ENCODE results near the gene PEX14.

PEX14 gene

GRCh38 chr1:10528066-10529014 is 53.6 kb downstream of the PEX14 start:
- H3K4me3 ChIP-seq (replicated peaks; ENCODE audit: insufficient read depth, low read length): no peak overlapping the region
- H3K27me3 ChIP-seq (ENCODE audit: insufficient read depth, poor library complexity, severe bottlenecking): no peaks in the 10 kb centered on the region
- TF ChIP-seq POLR2AphosphoS5 (IDR thresholded peaks at IDR 0.05; ENCODE audit: low read depth): no peak
- TF ChIP-seq SPI1 (IDR thresholded peaks at IDR 0.05; ENCODE audit: borderline replicate concordance, low read depth): no peak
- no peak for TF ChIP-seq REST (IDR thresholded peaks at IDR 0.05; ENCODE audit: insufficient replicate concordance, low read depth)
- TF ChIP-seq CTCF (IDR thresholded peaks at IDR 0.05; ENCODE audit: insufficient read depth, low read length): no peak
- TF ChIP-seq GABPA (IDR thresholded peaks at IDR 0.05; ENCODE audit: low read depth): no peak
- no peak overlapping the region for H3K27ac ChIP-seq (replicated peaks)
- DNase-seq (ENCODE audit: low read depth in 1 of 2, low spot score in 1 of 2): no peak

GRCh38 chr1:10529091-10529490 is 54.3 kb downstream of the PEX14 start:
- Histone ChIP-seq H3K4me3 (replicated peaks; ENCODE audit: insufficient read depth, low read length) (no peak overlapping the region), H3K27me3 (ENCODE audit: insufficient read depth, poor library complexity, severe bottlenecking) (no peaks in the 10 kb centered on the region), H3K27ac (replicated peaks) (no peak overlapping the region)
- TF ChIP-seq CTCF (IDR thresholded peaks at IDR 0.05; ENCODE audit: insufficient read depth, low read length) (no peak), SPI1 (IDR thresholded peaks at IDR 0.05; ENCODE audit: borderline replicate concordance, low read depth) (no peak), REST (IDR thresholded peaks at IDR 0.05; ENCODE audit: insufficient replicate concordance, low read depth) (no peak), GABPA (IDR thresholded peaks at IDR 0.05; ENCODE audit: low read depth) (no peak), POLR2AphosphoS5 (IDR thresholded peaks at IDR 0.05; ENCODE audit: low read depth) (no peak)
- DNase-seq (ENCODE audit: low read depth in 1 of 2, low spot score in 1 of 2): no peak

- no peak overlapping the region for H3K4me3 ChIP-seq (replicated peaks; ENCODE audit: insufficient read depth, low read length)
- no peak overlapping the region for H3K27ac ChIP-seq (replicated peaks)
- DNase-seq (ENCODE audit: low read depth in 1 of 2, low spot score in 1 of 2): no peak
- no peaks in the 10 kb centered on the region for H3K27me3 ChIP-seq (ENCODE audit: insufficient read depth, poor library complexity, severe bottlenecking)
- TF ChIP-seq POLR2AphosphoS5 (IDR thresholded peaks at IDR 0.05; ENCODE audit: low read depth) (no peak), SPI1 (IDR thresholded peaks at IDR 0.05; ENCODE audit: borderline replicate concordance, low read depth) (no peak), CTCF (IDR thresholded peaks at IDR 0.05; ENCODE audit: insufficient read depth, low read length) (no peak), REST (IDR thresholded peaks at IDR 0.05; ENCODE audit: insufficient replicate concordance, low read depth) (no peak), GABPA (IDR thresholded peaks at IDR 0.05; ENCODE audit: low read depth) (no peak)
Observed at GRCh38 chr1:10529765-10530164, 55.0 kb downstream of the PEX14 start.

Data from HL-60 (cell line).